GM12878 (cell line): Measurements from ENCODE around the gene MAP3K7CL.

Source experiments
- ETV6 ChIP-seq, 2 experiments: fragments of 450-650 bp in 1 of 2; IDR thresholded peaks in 1 of 2; conservative IDR thresholded peaks in 1 of 2; 2 replicates each; pipeline ENCODE4 v1.6.1; 2014; ENCODE audit warnings: antibody characterized with exemption in 1 of 2, borderline replicate concordance in 1 of 2, low read depth in 1 of 2, mild to moderate bottlenecking in 1 of 2, moderate library complexity in 1 of 2
- EZH2 ChIP-seq: IDR thresholded peaks from 2 replicates; pipeline ENCODE4 v1.6.1; 2012; ENCODE audit warnings: low read depth, mild to moderate bottlenecking, control low read depth, inconsistent platforms, low read length, borderline replicate concordance; ENCODE audit not compliant: control insufficient read depth
- FOXM1 ChIP-seq: IDR thresholded peaks from 2 replicates; pipeline ENCODE4 v1.6.1; 2012; ENCODE audit warnings: low read depth, mild to moderate bottlenecking, inconsistent platforms, low read length, moderate library complexity
- HCFC1 ChIP-seq: fragments of 150-350 bp; IDR thresholded peaks from 2 replicates; pipeline ENCODE4 v1.6.1; 2014; ENCODE audit warnings: low read length
- POLR2A ChIP-seq: IDR thresholded peaks from 2 replicates; pipeline ENCODE4 v1.6.1; 2011; ENCODE audit warnings: low read depth, mild to moderate bottlenecking, low read length
- ZNF274 ChIP-seq: IDR thresholded peaks from one replicate; pipeline ENCODE4 v1.8.0; 2011; ENCODE audit not compliant: insufficient read length, insufficient read depth
- TF ChIP-seq, protein P1 (sequence below), 3 experiments: IDR thresholded peaks in 2 of 3; conservative IDR thresholded peaks in 1 of 3; 2 replicates each; pipeline ENCODE4 v1.5.1; 2011; ENCODE audit warnings: low read depth in 3 of 3, low read length in 3 of 3, mild to moderate bottlenecking in 3 of 3, control low read depth in 2 of 3, moderate library complexity in 2 of 3, inconsistent platforms in 1 of 3, mixed read lengths in 1 of 3; ENCODE audit not compliant: control insufficient read depth in 2 of 3, insufficient read depth in 1 of 3; ENCODE audit errors: extremely low read depth in 1 of 3
- TF ChIP-seq, protein P2 (sequence below): IDR thresholded peaks from 2 replicates; pipeline ENCODE4 v1.6.1; 2012; ENCODE audit warnings: low read depth, low read length, improper control_type of control experiment
- TF ChIP-seq, protein P3 (sequence below): IDR thresholded peaks from 2 replicates; pipeline ENCODE4 v1.6.1; 2011; ENCODE audit warnings: low read depth, low read length, improper control_type of control experiment, borderline replicate concordance

DNA sequence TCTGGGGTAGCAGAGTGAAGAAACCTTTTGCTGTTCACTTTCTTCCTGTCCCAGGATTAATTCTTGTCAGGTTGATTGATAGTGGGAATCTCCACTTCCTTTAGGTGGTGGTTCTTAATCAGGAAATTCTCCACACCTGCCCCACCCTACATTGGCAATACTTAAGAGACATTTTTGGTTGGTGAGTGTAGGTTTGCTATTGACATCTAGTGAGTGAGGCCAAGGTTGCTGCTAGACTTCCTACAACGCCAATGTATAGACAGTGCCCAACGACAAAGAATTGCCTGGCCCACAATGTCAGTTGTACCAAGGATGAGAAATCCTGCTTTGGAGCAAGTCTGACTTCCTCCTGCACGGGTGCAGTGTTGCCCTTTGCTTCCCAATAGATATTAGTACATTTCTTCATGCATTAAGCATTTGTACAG lies 38.5 kb downstream of the MAP3K7CL start:
- TF ChIP-seq, protein P1, sequence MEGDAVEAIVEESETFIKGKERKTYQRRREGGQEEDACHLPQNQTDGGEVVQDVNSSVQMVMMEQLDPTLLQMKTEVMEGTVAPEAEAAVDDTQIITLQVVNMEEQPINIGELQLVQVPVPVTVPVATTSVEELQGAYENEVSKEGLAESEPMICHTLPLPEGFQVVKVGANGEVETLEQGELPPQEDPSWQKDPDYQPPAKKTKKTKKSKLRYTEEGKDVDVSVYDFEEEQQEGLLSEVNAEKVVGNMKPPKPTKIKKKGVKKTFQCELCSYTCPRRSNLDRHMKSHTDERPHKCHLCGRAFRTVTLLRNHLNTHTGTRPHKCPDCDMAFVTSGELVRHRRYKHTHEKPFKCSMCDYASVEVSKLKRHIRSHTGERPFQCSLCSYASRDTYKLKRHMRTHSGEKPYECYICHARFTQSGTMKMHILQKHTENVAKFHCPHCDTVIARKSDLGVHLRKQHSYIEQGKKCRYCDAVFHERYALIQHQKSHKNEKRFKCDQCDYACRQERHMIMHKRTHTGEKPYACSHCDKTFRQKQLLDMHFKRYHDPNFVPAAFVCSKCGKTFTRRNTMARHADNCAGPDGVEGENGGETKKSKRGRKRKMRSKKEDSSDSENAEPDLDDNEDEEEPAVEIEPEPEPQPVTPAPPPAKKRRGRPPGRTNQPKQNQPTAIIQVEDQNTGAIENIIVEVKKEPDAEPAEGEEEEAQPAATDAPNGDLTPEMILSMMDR (IDR thresholded peaks at IDR 0.05 in 2 of 3, conservative IDR thresholded peaks at IDR 0.05 in 1 of 3; ENCODE audit: control insufficient read depth in 2 of 3, extremely low read depth in 1 of 3, insufficient read depth in 1 of 3, low read depth in 3 of 3, low read length in 3 of 3): no peak
- TF ChIP-seq POLR2A: no peak
- TF ChIP-seq FOXM1: no peak
- no peak for TF ChIP-seq EZH2
- no peak for TF ChIP-seq ETV6 (conservative IDR thresholded peaks at IDR 0.05 in 1 of 2, IDR thresholded peaks at IDR 0.05 in 1 of 2; ENCODE audit: borderline replicate concordance in 1 of 2, low read depth in 1 of 2)
- TF ChIP-seq, protein P2, sequence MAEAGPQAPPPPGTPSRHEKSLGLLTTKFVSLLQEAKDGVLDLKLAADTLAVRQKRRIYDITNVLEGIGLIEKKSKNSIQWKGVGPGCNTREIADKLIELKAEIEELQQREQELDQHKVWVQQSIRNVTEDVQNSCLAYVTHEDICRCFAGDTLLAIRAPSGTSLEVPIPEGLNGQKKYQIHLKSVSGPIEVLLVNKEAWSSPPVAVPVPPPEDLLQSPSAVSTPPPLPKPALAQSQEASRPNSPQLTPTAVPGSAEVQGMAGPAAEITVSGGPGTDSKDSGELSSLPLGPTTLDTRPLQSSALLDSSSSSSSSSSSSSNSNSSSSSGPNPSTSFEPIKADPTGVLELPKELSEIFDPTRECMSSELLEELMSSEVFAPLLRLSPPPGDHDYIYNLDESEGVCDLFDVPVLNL: no peak
- no peak for TF ChIP-seq ZNF274
- TF ChIP-seq, protein P3, sequence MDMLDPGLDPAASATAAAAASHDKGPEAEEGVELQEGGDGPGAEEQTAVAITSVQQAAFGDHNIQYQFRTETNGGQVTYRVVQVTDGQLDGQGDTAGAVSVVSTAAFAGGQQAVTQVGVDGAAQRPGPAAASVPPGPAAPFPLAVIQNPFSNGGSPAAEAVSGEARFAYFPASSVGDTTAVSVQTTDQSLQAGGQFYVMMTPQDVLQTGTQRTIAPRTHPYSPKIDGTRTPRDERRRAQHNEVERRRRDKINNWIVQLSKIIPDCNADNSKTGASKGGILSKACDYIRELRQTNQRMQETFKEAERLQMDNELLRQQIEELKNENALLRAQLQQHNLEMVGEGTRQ: no peak
- TF ChIP-seq HCFC1: no peak
